Activated CD4-positive, alpha-beta memory T cell treated with anti-CD3 and anti-CD28 coated beads for 36 hours (primary cell): ENCODE data around the gene EIF6. TPM values are rescaled to one million over a fixed set of nuclear protein-coding genes. Genes with fewer than 3 reads are reported as not detected.

Experiments used
- CTCF ChIA-PET: fragments of 350-600 bp; sonication (Branson Sonifier 250); formaldehyde crosslinking; loops from one replicate; lab custom pipeline; 2021; ENCODE audit warnings: antibody characterized with exemption, inconsistent platforms; lab: Charles Lee
- POLR2A ChIA-PET: fragments of 350-600 bp; sonication (Branson Sonifier 250); formaldehyde crosslinking; loops from one replicate; lab custom pipeline; 2021; ENCODE audit warnings: antibody characterized with exemption; lab: Charles Lee
- DNase-seq: peaks from one replicate; pipeline ENCODE4 v3.0.0-alpha.2; 2020
- H3K27ac Mint-ChIP-seq: one replicate; pipeline ENCODE4 v1.8.0; 2021; ENCODE audit warnings: mixed read lengths
- H3K27me3 Mint-ChIP-seq: one replicate; pipeline ENCODE4 v1.8.0; 2021; ENCODE audit warnings: mixed read lengths
- H3K36me3 Mint-ChIP-seq: one replicate; pipeline ENCODE4 v1.8.0; 2021; ENCODE audit warnings: mixed read lengths
- H3K4me1 Mint-ChIP-seq: one replicate; pipeline ENCODE4 v1.8.0; 2021; ENCODE audit warnings: low read depth, mixed read lengths
- H3K4me3 Mint-ChIP-seq: one replicate; pipeline ENCODE4 v1.8.0; 2021; ENCODE audit warnings: mild to moderate bottlenecking, mixed read lengths
- H3K9me3 Mint-ChIP-seq: one replicate; pipeline ENCODE4 v1.8.0; 2021; ENCODE audit warnings: mixed read lengths
- intact Hi-C: fragments of 100-400 bp; cut with micrococcal nuclease; formaldehyde crosslinking; loops from one replicate; pipeline ENCODE4 v1.15.1; 2023
- total RNA-seq, 2 experiments: library from RNA; stranded (reverse); gene quantifications; one replicate each; pipeline ENCODE4 v1.2.3, GENCODE V29; 2021

EIF6 gene
- total RNA-seq, 2 experiments from 2014 or later = 115 to 120 TPM

DNA sequence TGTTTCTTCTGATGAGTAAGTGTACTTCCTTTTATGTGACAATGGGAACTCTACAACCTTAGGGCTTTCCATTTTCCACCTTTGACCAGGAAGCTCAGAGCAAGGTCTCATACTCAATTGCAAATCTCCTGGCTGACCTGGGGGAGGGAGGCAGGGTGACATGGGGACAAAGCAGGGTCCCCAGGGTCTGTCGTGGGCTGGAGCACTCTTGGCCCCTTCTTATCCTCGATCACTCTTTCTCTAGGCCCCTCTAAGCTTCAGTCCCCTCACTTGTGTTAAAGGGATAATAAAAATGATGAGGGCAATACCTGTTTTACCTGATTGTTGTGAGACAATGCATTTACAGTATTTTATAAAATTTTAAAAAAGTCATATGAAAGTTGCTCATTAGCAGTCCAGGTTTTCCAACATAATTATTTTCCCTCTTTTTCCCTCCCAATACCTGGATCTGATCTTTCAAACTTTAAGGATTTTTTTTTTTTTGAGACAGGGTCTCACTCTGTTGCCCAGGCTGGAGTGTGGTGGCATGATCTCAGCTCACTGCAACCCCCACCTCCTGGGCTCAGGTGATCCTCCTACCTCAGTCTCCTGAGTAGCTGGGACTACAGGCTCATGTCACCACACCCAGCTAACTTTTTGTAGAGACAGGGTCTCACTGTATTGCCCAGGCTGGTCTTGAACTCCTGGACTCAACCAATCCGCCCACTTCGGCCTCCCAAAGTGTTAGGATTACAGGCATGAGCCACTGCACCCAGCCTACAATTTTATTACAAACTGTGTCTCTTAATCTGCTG, 16.1 kb upstream of the EIF6 start:
- Mint-ChIP-seq H3K4me1 (peaks cover 33% of the 10 kb centered on the region), H3K9me3 (no peaks in the 10 kb centered on the region), H3K27ac (no peak overlapping the region), H3K4me3 (no peak overlapping the region), H3K36me3 (no peaks in the 10 kb centered on the region), H3K27me3 (no peaks in the 10 kb centered on the region)
- no peak for DNase-seq
- CTCF ChIA-PET = interaction anchor here (1.9 to 8.0 kb wide), 3 partner anchors 29 to 140 kb away, joined by 7 to 151 read pairs (median 47); partner anchors contain the start of gene GDF5
- POLR2A ChIA-PET = interaction anchor here (1.4 kb wide), 1 partner anchor 23 kb away, joined by 3 read pairs; no protein-coding TSS in a partner anchor
- intact Hi-C loops = loop anchor here (5.0 kb wide), 1 partner anchor 362 kb away; the partner anchor contains the start of genes CPNE1 and RBM12

DNA sequence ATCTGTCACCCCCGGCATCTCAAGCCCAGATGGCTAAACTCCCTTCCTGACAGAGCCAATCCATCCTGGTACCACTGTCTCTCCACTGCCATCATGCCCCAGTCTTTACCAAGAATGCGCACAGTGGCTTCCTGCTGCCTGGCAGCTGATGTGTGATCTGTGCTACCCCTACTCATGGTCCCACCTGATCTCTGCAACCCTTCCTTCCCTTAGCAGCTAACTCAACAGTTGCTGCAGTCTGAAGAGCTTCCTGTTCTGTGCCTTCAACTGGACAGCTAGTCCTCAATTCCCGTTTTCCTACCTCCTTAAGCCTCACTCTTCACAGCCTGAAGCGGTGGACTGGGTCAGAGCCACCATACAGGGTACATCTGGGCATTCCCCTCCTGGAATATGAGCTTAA, 15.2 kb upstream of the EIF6 start:
- intact Hi-C loops = loop anchor here (5.0 kb wide), 1 partner anchor 363 kb away; the partner anchor contains the start of genes CPNE1 and RBM12
- CTCF ChIA-PET = interaction anchor here (1.9 kb wide), 1 partner anchor 30 kb away, joined by 7 read pairs; no protein-coding TSS in a partner anchor
- peaks cover 24% of the 10 kb centered on the region for H3K4me1 Mint-ChIP-seq
- H3K4me3 Mint-ChIP-seq = no peak overlapping the region
- no peaks in the 10 kb centered on the region for H3K27me3 Mint-ChIP-seq
- H3K36me3 Mint-ChIP-seq = no peaks in the 10 kb centered on the region
- no peak for DNase-seq
- POLR2A ChIA-PET = interaction anchor here (1.4 kb wide), 1 partner anchor 22 kb away, joined by 3 read pairs; no protein-coding TSS in a partner anchor
- H3K27ac Mint-ChIP-seq = no peak overlapping the region
- H3K9me3 Mint-ChIP-seq = no peaks in the 10 kb centered on the region

GRCh38 chr20:35298264-35298663, 13.7 kb upstream of the EIF6 start:
- DNase-seq = no peak
- H3K9me3 Mint-ChIP-seq = no peaks in the 10 kb centered on the region
- POLR2A ChIA-PET = no interaction called here
- H3K27me3 Mint-ChIP-seq = peaks cover 4% of the 10 kb centered on the region
- H3K27ac Mint-ChIP-seq = no peak overlapping the region
- no peak overlapping the region for H3K4me3 Mint-ChIP-seq
- intact Hi-C loops = no loop called here
- H3K36me3 Mint-ChIP-seq = no peaks in the 10 kb centered on the region
- peaks cover 9% of the 10 kb centered on the region for H3K4me1 Mint-ChIP-seq
- CTCF ChIA-PET = interaction anchor here (1.0 to 1.3 kb wide), 2 partner anchors 9 to 141 kb away, joined by 3 read pairs; no protein-coding TSS in a partner anchor

DNA sequence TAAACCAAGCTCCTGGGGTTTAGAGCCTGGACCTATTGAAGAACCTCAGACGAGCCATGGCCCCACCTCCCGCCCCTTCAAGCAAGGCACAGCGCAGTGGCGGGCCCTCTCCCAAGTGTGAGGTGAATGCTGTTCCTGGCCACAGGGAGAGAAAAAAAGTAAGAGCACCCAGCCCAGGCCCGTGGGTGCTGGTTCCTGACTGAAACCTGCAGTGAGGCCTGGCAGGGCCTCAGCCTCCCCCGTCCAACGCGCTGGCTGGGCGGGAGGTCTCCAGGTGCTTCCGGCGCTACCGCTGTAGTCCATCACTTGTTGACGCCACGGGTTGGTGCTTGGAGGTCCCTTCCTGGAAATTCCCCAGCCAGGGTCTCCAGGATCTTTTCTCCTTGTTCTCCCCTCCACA, 13.2 kb upstream of the EIF6 start:
- Mint-ChIP-seq H3K27me3 (peaks cover 4% of the 10 kb centered on the region), H3K27ac (no peak overlapping the region), H3K9me3 (no peaks in the 10 kb centered on the region), H3K4me3 (no peak overlapping the region), H3K4me1 (peaks cover 4% of the 10 kb centered on the region), H3K36me3 (no peaks in the 10 kb centered on the region)
- ChIA-PET POLR2A (no interaction called here), CTCF (interaction anchor here (1.3 kb wide), 1 partner anchor 9 kb away, joined by 3 read pairs; no protein-coding TSS in a partner anchor)
- DNase-seq = no peak
- intact Hi-C loops = no loop called here

- CTCF ChIA-PET = no interaction called here
- intact Hi-C loops = no loop called here
These were observed 12.6 kb upstream of the EIF6 start for GRCh38 chr20:35297155-35297554.

DNA sequence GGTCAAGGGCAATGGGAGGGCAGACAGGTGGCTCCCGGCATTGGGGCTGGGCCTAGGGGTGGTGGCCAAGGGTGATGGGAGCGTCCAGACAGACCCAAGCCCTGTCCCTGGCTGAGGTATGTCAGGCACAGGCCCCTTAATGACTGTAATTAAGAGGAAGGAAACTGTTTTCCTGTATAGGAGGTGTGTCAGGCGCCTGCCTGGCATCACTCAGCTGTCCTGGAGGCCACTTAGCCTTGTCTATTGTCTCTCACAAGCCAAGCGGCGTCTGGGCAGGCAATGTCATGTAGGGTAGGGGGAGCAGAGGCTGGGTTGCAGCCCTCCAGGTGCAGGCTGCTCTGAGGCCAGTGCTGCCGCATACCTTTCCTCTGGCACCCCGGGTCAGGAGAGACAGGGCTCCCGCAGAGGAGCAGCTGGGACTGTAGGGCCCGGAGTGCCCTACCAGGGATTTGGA, 11.6 kb upstream of the EIF6 start:
- intact Hi-C loops = no loop called here
- H3K4me1 Mint-ChIP-seq = no peaks in the 10 kb centered on the region
- peaks cover 4% of the 10 kb centered on the region for H3K27me3 Mint-ChIP-seq
- POLR2A ChIA-PET = no interaction called here
- no peak for DNase-seq
- H3K36me3 Mint-ChIP-seq = no peaks in the 10 kb centered on the region
- H3K9me3 Mint-ChIP-seq = no peaks in the 10 kb centered on the region
- H3K27ac Mint-ChIP-seq = no peak overlapping the region
- CTCF ChIA-PET = no interaction called here
- H3K4me3 Mint-ChIP-seq = no peak overlapping the region

More at GRCh38 chr20:35297155-35297554, 12.6 kb upstream of the EIF6 start:
- Mint-ChIP-seq H3K36me3 (no peaks in the 10 kb centered on the region), H3K9me3 (no peaks in the 10 kb centered on the region), H3K27ac (no peak overlapping the region), H3K4me1 (no peaks in the 10 kb centered on the region), H3K4me3 (no peak overlapping the region), H3K27me3 (peaks cover 4% of the 10 kb centered on the region)
- no peak for DNase-seq
- POLR2A ChIA-PET = no interaction called here

DNA sequence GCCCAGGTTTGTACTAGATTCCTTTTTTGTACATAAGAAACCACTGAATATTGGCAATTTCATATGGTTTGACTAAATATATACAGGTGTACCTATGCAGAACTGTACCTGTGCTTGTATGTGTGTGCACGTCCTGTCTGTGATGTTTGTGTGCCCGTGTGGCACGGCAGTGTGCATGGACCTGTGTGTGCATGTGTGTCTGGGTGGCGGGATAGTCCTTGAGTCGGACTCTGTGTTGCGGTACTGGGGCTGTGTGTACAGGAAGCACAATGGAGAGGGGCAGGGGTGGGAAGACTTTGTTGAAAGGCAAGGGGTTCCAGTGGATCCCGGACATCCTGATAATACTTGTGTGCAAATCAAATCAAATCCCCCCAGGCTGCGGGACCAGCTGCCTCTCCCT, 11.1 kb upstream of the EIF6 start:
- Mint-ChIP-seq H3K4me3 (no peak overlapping the region), H3K4me1 (no peaks in the 10 kb centered on the region), H3K36me3 (no peaks in the 10 kb centered on the region), H3K27ac (no peak overlapping the region), H3K27me3 (peaks cover 4% of the 10 kb centered on the region), H3K9me3 (no peaks in the 10 kb centered on the region)
- intact Hi-C loops = no loop called here
- POLR2A ChIA-PET = no interaction called here
- CTCF ChIA-PET = no interaction called here
- DNase-seq = no peak

- no peaks in the 10 kb centered on the region for H3K9me3 Mint-ChIP-seq
- POLR2A ChIA-PET = no interaction called here
These were observed 10.5 kb upstream of the EIF6 start for GRCh38 chr20:35295058-35295457.

DNA sequence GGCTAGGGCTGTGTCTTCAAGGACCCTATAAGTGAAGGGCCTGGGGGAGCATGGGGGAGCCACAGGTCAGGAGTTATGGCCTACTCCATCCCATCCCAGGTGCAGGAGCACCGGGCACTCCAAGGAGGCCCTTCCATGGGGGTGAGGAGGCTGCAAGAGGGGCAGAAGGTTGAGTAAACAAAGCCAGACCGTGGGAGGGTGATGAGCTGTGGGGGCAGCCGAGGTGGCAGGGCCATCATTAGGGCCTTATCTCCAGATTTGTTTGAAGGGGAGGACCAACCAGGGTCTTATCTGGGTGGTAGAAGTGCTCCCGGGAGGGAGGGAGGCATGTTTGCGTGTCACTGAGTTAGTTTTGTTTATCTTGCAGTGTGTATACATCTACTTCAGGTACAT, 9.7 kb upstream of the EIF6 start:
- CTCF ChIA-PET = no interaction called here
- Mint-ChIP-seq H3K36me3 (no peaks in the 10 kb centered on the region), H3K4me1 (no peaks in the 10 kb centered on the region), H3K9me3 (no peaks in the 10 kb centered on the region), H3K4me3 (no peak overlapping the region), H3K27ac (no peak overlapping the region), H3K27me3 (peaks cover 4% of the 10 kb centered on the region)
- POLR2A ChIA-PET = no interaction called here
- no peak for DNase-seq
- intact Hi-C loops = no loop called here

More at GRCh38 chr20:35295058-35295457, 10.5 kb upstream of the EIF6 start:
- Mint-ChIP-seq H3K4me1 (no peaks in the 10 kb centered on the region), H3K36me3 (no peaks in the 10 kb centered on the region), H3K27me3 (peaks cover 4% of the 10 kb centered on the region), H3K4me3 (no peak overlapping the region), H3K27ac (no peak overlapping the region)
- no peak for DNase-seq
- CTCF ChIA-PET = interaction anchor here (0.7 kb wide), 1 partner anchor 9 kb away, joined by 3 read pairs; no protein-coding TSS in a partner anchor
- intact Hi-C loops = no loop called here

DNA sequence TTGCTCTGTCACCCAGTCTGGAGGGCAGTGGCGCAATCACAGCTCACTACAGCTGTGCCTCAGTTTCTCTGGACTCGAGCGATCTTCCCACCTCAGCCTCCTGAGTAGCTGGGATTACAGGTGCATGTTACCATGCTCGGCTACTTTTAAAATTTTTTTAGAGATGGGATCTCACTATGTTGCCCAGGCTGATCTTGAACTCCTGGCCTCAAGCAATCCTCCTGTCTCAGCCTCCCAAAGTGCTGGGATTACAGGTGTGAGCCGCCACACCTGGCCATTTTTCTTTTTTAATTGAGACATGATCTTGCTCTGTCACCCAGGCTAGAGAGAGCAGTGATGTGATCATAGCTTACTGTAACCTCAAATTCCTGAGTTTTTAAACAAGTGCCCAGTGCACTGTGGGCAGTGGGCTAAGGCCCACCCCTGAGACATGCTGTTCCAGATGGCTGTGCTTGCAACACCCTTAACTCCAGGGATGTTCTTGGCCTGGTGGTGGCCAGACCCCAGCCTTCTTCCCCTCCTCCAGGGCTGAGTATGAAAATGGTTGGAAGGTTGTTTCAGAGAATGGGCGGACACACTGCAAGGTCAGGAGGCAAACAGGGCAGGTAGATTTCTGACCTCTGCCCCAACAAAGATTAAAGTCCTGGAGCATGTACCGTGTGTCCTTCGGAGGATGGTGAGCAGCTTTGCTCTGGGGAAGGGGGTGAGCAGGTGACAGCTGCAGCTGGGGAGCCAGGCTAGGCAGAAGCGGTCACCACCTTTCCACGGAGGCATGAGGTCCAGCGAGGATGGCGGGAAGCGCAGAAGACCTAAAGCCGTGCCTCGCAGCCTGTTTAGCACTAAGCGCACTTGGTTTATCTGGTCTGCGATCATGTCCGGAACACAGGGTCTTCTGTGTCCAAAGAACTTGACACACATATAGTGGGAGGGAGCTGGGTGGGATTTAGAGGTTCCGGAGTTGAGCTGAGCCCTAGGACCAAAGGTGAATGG, 9.0 kb upstream of the EIF6 start:
- H3K9me3 Mint-ChIP-seq = no peaks in the 10 kb centered on the region
- no peak for DNase-seq
- intact Hi-C loops = no loop called here
- CTCF ChIA-PET = no interaction called here
- peaks cover 4% of the 10 kb centered on the region for H3K27me3 Mint-ChIP-seq
- no peak overlapping the region for H3K4me3 Mint-ChIP-seq
- POLR2A ChIA-PET = no interaction called here
- no peaks in the 10 kb centered on the region for H3K4me1 Mint-ChIP-seq
- H3K27ac Mint-ChIP-seq = no peak overlapping the region
- no peaks in the 10 kb centered on the region for H3K36me3 Mint-ChIP-seq

DNA sequence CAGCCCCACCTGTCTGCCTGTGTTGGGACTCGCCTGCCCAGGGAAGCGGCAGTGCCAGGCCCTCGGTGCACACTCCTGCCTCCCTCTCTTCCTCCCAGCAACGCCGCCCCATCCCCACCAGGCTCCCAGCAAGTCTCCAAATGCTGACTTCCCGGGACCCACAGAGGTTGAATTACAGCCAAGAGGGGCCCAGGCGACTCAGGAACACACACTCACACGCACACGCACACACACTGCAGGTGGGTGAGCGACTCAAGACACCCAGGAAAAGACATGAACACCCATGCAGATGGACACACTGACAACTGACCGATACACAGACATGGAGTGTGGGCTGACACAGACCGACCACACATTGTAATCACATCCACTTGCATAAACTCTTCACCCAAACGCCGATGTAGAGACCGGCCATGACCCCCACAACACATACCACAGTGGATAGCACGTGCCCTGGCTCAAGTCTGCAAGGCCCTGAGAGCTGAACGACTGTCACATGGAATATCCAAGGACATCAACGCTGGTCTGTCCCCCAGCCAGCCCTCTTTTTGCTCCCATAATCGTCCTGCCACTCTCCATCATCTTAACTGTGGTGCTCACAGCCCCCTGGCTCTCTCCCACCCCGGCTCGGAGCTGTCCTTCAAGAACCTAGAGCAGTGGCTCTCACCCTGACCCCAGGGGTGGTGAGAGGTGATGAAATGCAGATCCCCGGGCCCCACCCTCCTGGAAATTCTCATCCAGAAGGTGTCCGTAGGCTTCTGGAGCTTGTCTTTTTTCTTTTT, 8.1 kb upstream of the EIF6 start:
- ChIA-PET POLR2A (no interaction called here), CTCF (no interaction called here)
- intact Hi-C loops = no loop called here
- Mint-ChIP-seq H3K27me3 (peaks cover 4% of the 10 kb centered on the region), H3K4me1 (no peaks in the 10 kb centered on the region), H3K36me3 (no peaks in the 10 kb centered on the region), H3K9me3 (no peaks in the 10 kb centered on the region), H3K4me3 (no peak overlapping the region), H3K27ac (no peak overlapping the region)
- no peak for DNase-seq
